Endothelial cell of umbilical vein (primary cell): ENCODE results near the gene PXK. TPM values are rescaled to one million over a fixed set of nuclear protein-coding genes. Genes with fewer than 3 reads are reported as not detected.

Experiments
- BruUV-seq: library from RNA; stranded (reverse); fragments of 400-500 nt; replicated peaks from 2 replicates; lab custom pipeline; 2021; lab: Mats Ljungman, UMichigan
- CTCF ChIA-PET: fragments of 300-600, 350-600 bp; sonication (Branson Sonifier 250); formaldehyde crosslinking; loops from one replicate; lab custom pipeline; 2021; ENCODE audit warnings: antibody characterized with exemption, inconsistent platforms; lab: Charles Lee
- POLR2A ChIA-PET: fragments of 300-600, 350-600 bp; sonication (Branson Sonifier 250); formaldehyde crosslinking; loops from one replicate; lab custom pipeline; 2021; ENCODE audit warnings: antibody characterized with exemption, inconsistent platforms; lab: Charles Lee
- DNase-seq: peaks from one replicate; pipeline ENCODE4 v3.0.0-alpha.2; 2011; ENCODE audit warnings: low read depth, low spot score
- FAIRE-seq: peaks from 2 replicates; lab custom pipeline; 2011; peaks lifted over from hg19 to GRCh38; lab: Jason Lieb, UNC
- H2AFZ ChIP-seq: 2 replicates; pipeline ENCODE4 v1.6.0; 2012; ENCODE audit warnings: low read depth, low read length, control low read depth, inconsistent platforms
- H3K27ac ChIP-seq: 2 replicates; pipeline ENCODE4 v1.5.1; 2011; ENCODE audit warnings: low read depth, mild to moderate bottlenecking, control low read depth, low read length, moderate library complexity; ENCODE audit not compliant: insufficient read depth
- H3K27me3 ChIP-seq, 2 experiments: 2 replicates each; pipeline versions ENCODE4 v1.6.0 to v1.6.1; 2011; ENCODE audit warnings: low read length in 2 of 2, mixed read lengths in 1 of 2; ENCODE audit not compliant: control insufficient read depth in 2 of 2, insufficient read depth in 2 of 2
- H3K36me3 ChIP-seq, 2 experiments: 2 replicates in 1 of 2; 3 replicates in 1 of 2; pipeline ENCODE4 v1.5.1; 2011; ENCODE audit warnings: low read length in 2 of 2, mild to moderate bottlenecking in 1 of 2, moderate library complexity in 1 of 2; ENCODE audit not compliant: control insufficient read depth in 2 of 2, insufficient read depth in 2 of 2; ENCODE audit errors: extremely low read depth in 1 of 2
- H3K4me1 ChIP-seq: 3 replicates; pipeline ENCODE4 v1.5.1; 2011; ENCODE audit warnings: mild to moderate bottlenecking, low read length; ENCODE audit not compliant: control insufficient read depth, insufficient read depth; ENCODE audit errors: extremely low read depth
- H3K4me2 ChIP-seq: 2 replicates; pipeline ENCODE4 v1.6.1; 2011; ENCODE audit warnings: low read length, control low read depth, mixed read lengths; ENCODE audit not compliant: insufficient read depth
- H3K4me3 ChIP-seq, 3 experiments: fragments of 200-600 bp in 1 of 3; sonication (generic), shearing (Covaris generic) in 1 of 3; replicated peaks in 1 of 3; 2 replicates each; pipeline ENCODE4 v1.5.1; 2011 to 2016; ENCODE audit warnings: control low read depth in 3 of 3, low read length in 3 of 3, mild to moderate bottlenecking in 2 of 3, inconsistent platforms in 1 of 3, low read depth in 1 of 3, moderate library complexity in 1 of 3; ENCODE audit not compliant: insufficient read depth in 1 of 3
- H3K79me2 ChIP-seq: 2 replicates; pipeline ENCODE4 v1.6.0; 2012; ENCODE audit warnings: low read length, inconsistent platforms; ENCODE audit not compliant: control insufficient read depth, insufficient read depth
- H3K9ac ChIP-seq: replicated peaks from 2 replicates; pipeline ENCODE3; 2011; ENCODE audit warnings: low read length, control low read depth; ENCODE audit not compliant: insufficient read depth; ENCODE audit errors: extremely low read depth
- H3K9me1 ChIP-seq: replicated peaks from 3 replicates; pipeline ENCODE4 v1.6.0; 2011; ENCODE audit warnings: mild to moderate bottlenecking, low read length; ENCODE audit not compliant: control insufficient read depth, insufficient read depth; ENCODE audit errors: extremely low read depth
- H3K9me3 ChIP-seq: replicated peaks from 2 replicates; pipeline ENCODE4 v1.5.1; 2012; ENCODE audit warnings: low read length, inconsistent platforms; ENCODE audit not compliant: control insufficient read depth, insufficient read depth
- H4K20me1 ChIP-seq: replicated peaks from 2 replicates; pipeline ENCODE3; 2011; ENCODE audit warnings: mild to moderate bottlenecking, low read length; ENCODE audit not compliant: control insufficient read depth, insufficient read depth; ENCODE audit errors: extremely low read depth
- CTCF ChIP-seq, 2 donors: IDR thresholded peaks; 1 replicate in 1 of 2; 2 replicates in 1 of 2; pipeline ENCODE4 v1.5.1; 2011; ENCODE audit warnings: low read length in 2 of 2, mild to moderate bottlenecking in 2 of 2, moderate library complexity in 2 of 2, control low read depth in 1 of 2, inconsistent platforms in 1 of 2, low read depth in 1 of 2; ENCODE audit not compliant: insufficient read depth in 1 of 2; ENCODE audit errors: extremely low read depth in 1 of 2
- EZH2 ChIP-seq: IDR thresholded peaks from 2 replicates; pipeline ENCODE4 v1.6.1; 2012; ENCODE audit warnings: borderline replicate concordance, low read depth, mild to moderate bottlenecking, moderate library complexity, low read length, inconsistent platforms; ENCODE audit not compliant: severe bottlenecking
- FOS ChIP-seq: IDR thresholded peaks from 2 replicates; pipeline ENCODE4 v1.6.1; 2011; ENCODE audit warnings: mild to moderate bottlenecking, low read length, moderate library complexity, borderline replicate concordance; ENCODE audit not compliant: insufficient read depth
- GATA2 ChIP-seq: IDR thresholded peaks from 2 replicates; pipeline ENCODE4 v1.7.0; 2011; ENCODE audit warnings: low read depth, mild to moderate bottlenecking, moderate library complexity, mixed read lengths, low read length; ENCODE audit not compliant: insufficient read length, insufficient read depth
- JUN ChIP-seq: IDR thresholded peaks from 2 replicates; pipeline ENCODE4 v1.6.1; 2011; ENCODE audit warnings: borderline replicate concordance, low read depth; ENCODE audit not compliant: insufficient read length, insufficient read depth
- MAX ChIP-seq: IDR thresholded peaks from 2 replicates; pipeline ENCODE4 v1.6.1; 2011; ENCODE audit not compliant: insufficient read depth, insufficient read length
- MYC ChIP-seq: IDR thresholded peaks from one replicate; pipeline ENCODE4 v1.6.1; 2011; ENCODE audit warnings: mild to moderate bottlenecking, low read depth, low read length
- POLR2A ChIP-seq: IDR thresholded peaks from 2 replicates; pipeline ENCODE4 v1.6.1; 2012; ENCODE audit warnings: low read depth, mild to moderate bottlenecking, control low read depth, low read length
- POLR2AphosphoS5 ChIP-seq: IDR thresholded peaks from 2 replicates; pipeline ENCODE4 v1.6.1; 2012; ENCODE audit warnings: low read depth, mild to moderate bottlenecking, control low read depth, low read length, moderate library complexity; ENCODE audit not compliant: insufficient read depth
- dilution Hi-C: fragments of 300-500 bp; cut with MboI; formaldehyde crosslinking; loops from one replicate; pipeline ENCODE4 v1.15.0; 2019; ENCODE audit warnings: low sequenced_read_pairs; ENCODE audit not compliant: extremely low pct_ligation_motif_present
- intact Hi-C: fragments of 100-400 bp; cut with micrococcal nuclease; formaldehyde crosslinking; loops from one replicate; pipeline ENCODE4 v1.10.0; 2022
- polyA plus RNA-seq, 4 experiments: library from polyadenylated mRNA; depleted of rRNA in 3 of 4; stranded (reverse) in 3 of 4; unstranded in 1 of 4; fragments of >200 nt; gene quantifications; 2 replicates each; pipeline versions ENCODE4 v1.2.1 to v1.2.3, GENCODE V29; 2011 to 2012; ENCODE audit warnings: missing spikeins in 1 of 4
- total RNA-seq: library from RNA; stranded (reverse); gene quantifications from 2 replicates; pipeline ENCODE4 v1.2.3, GENCODE V29; 2021

The PXK gene
- total and polyA plus RNA-seq, 2 donors (not counting 3 experiments of a cell fraction or from before 2014, with no cell fraction given) = 11.3 to 14.6 TPM

- Histone ChIP-seq H3K4me3 (no peak overlapping the region), H3K4me1 (no peaks in the 10 kb centered on the region), H3K9me3 (no peaks in the 10 kb centered on the region), H3K4me2 (no peak overlapping the region), H3K9ac (no peak overlapping the region), H4K20me1 (no peaks in the 10 kb centered on the region), H3K79me2 (no peaks in the 10 kb centered on the region), H2AFZ (no peak overlapping the region), H3K27ac (no peak overlapping the region), H3K27me3 (no peaks in the 10 kb centered on the region), H3K9me1 (no peaks in the 10 kb centered on the region), H3K36me3 (peaks cover 0 to 3% of the 10 kb centered on the region in 2 experiments)
- intact Hi-C loops = no loop called here
- DNase-seq (no peak), FAIRE-seq (no peak)
- dilution Hi-C loops = no loop called here
- ChIA-PET POLR2A (no interaction called here), CTCF (interaction anchor here (0.7 to 1.0 kb wide), 2 partner anchors 8 to 9 kb away, joined by 3 to 4 read pairs; no protein-coding TSS in a partner anchor)
- BruUV-seq = no TSS peak
- TF ChIP-seq POLR2A = no peak
- no peak for TF ChIP-seq GATA2
- TF ChIP-seq FOS = no peak
- no peak for TF ChIP-seq EZH2
- TF ChIP-seq MYC = no peak
- no peak for TF ChIP-seq JUN
- TF ChIP-seq CTCF (IDR thresholded peaks at IDR 0.05; ENCODE audit: extremely low read depth in 1 of 2, insufficient read depth in 1 of 2, low read depth in 1 of 2, low read length in 2 of 2) = no peak
- TF ChIP-seq MAX = no peak
- no peak for TF ChIP-seq POLR2AphosphoS5
Observed at GRCh38 chr3:58404396-58404795, 71.7 kb downstream of the PXK start.
